HEK293 (cell line): ENCODE results near the gene PRKG1.

ENCODE experiments used
- KLF8 ChIP-seq: fragments of 450-650 bp; formaldehyde crosslinking; IDR thresholded peaks from 2 replicates; pipeline ENCODE4 v1.5.1; 2016; ENCODE audit warnings: missing biosample characterization, missing genetic modification characterization
- PRDM1 ChIP-seq: fragments of 450-650 bp; formaldehyde crosslinking; IDR thresholded peaks from 2 replicates; pipeline ENCODE4; 2016; ENCODE audit warnings: missing biosample characterization, missing genetic modification characterization
- PRDM10 ChIP-seq: fragments of 450-650 bp; formaldehyde crosslinking; IDR thresholded peaks from 2 replicates; pipeline ENCODE4 v1.5.1; 2016; ENCODE audit warnings: missing biosample characterization, missing genetic modification characterization
- PRDM4 ChIP-seq: fragments of 450-650 bp; formaldehyde crosslinking; IDR thresholded peaks from 2 replicates; pipeline ENCODE4 v1.5.1; 2017; ENCODE audit warnings: missing biosample characterization, missing genetic modification characterization
- REPIN1 ChIP-seq: fragments of 450-650 bp; formaldehyde crosslinking; IDR thresholded peaks from 2 replicates; pipeline ENCODE4 v1.5.1; 2017; ENCODE audit warnings: missing biosample characterization, missing genetic modification characterization, low read depth
- SALL2 ChIP-seq: fragments of 450-650 bp; formaldehyde crosslinking; IDR thresholded peaks from 2 replicates; pipeline ENCODE4 v1.5.0; 2017; ENCODE audit warnings: missing biosample characterization, mild to moderate bottlenecking, missing genetic modification characterization, borderline replicate concordance
- ZBTB10 ChIP-seq: fragments of 450-650 bp; formaldehyde crosslinking; IDR thresholded peaks from 2 replicates; pipeline ENCODE4 v1.5.1; 2016; ENCODE audit warnings: missing biosample characterization, missing genetic modification characterization
- ZBTB20 ChIP-seq: fragments of 450-650 bp; formaldehyde crosslinking; IDR thresholded peaks from 2 replicates; pipeline ENCODE4 v1.5.1; 2016; ENCODE audit warnings: missing biosample characterization, missing genetic modification characterization
- ZBTB7A ChIP-seq: fragments of 450-650 bp; formaldehyde crosslinking; IDR thresholded peaks from 2 replicates; pipeline ENCODE4 v1.5.1; 2016; ENCODE audit warnings: low read depth, missing biosample characterization, missing genetic modification characterization
- ZNF24 ChIP-seq: fragments of 450-650 bp; formaldehyde crosslinking; IDR thresholded peaks from 2 replicates; pipeline ENCODE4 v1.5.1; 2016; ENCODE audit warnings: missing biosample characterization, missing genetic modification characterization
- ZNF362 ChIP-seq: fragments of 450-650 bp; formaldehyde crosslinking; IDR thresholded peaks from 2 replicates; pipeline ENCODE4 v1.5.1; 2016; ENCODE audit warnings: missing biosample characterization, missing genetic modification characterization
- ZNF449 ChIP-seq: fragments of 450-650 bp; formaldehyde crosslinking; IDR thresholded peaks from 2 replicates; pipeline ENCODE4 v1.5.1; 2017; ENCODE audit warnings: missing biosample characterization, mild to moderate bottlenecking, missing genetic modification characterization, moderate library complexity
- ZNF549 ChIP-seq: fragments of 450-650 bp; IDR thresholded peaks from 2 replicates; pipeline ENCODE4 v1.5.1; 2018; ENCODE audit warnings: missing biosample characterization, missing genetic modification characterization, mild to moderate bottlenecking, inconsistent platforms, moderate library complexity
- ZNF555 ChIP-seq: fragments of 450-650 bp; formaldehyde crosslinking; conservative IDR thresholded peaks from 2 replicates; pipeline ENCODE4 v1.5.1; 2017; ENCODE audit warnings: missing biosample characterization, mild to moderate bottlenecking, missing genetic modification characterization, inconsistent platforms
- ZNF600 ChIP-seq: fragments of 450-650 bp; formaldehyde crosslinking; IDR thresholded peaks from 2 replicates; pipeline ENCODE4 v1.5.1; 2016; ENCODE audit warnings: missing biosample characterization, missing genetic modification characterization
- ZNF610 ChIP-seq: fragments of 450-650 bp; formaldehyde crosslinking; IDR thresholded peaks from 2 replicates; pipeline ENCODE4 v1.5.1; 2016; ENCODE audit warnings: missing biosample characterization, missing genetic modification characterization, borderline replicate concordance
- ZNF645 ChIP-seq: fragments of 450-650 bp; formaldehyde crosslinking; IDR thresholded peaks from 2 replicates; pipeline ENCODE4; 2016; ENCODE audit warnings: missing biosample characterization, missing genetic modification characterization
- ZNF660 ChIP-seq: fragments of 450-650 bp; IDR thresholded peaks from 2 replicates; pipeline ENCODE4 v1.5.1; 2018; ENCODE audit warnings: missing biosample characterization, mild to moderate bottlenecking, missing genetic modification characterization
- ZXDB ChIP-seq: fragments of 450-650 bp; formaldehyde crosslinking; IDR thresholded peaks from 2 replicates; pipeline ENCODE4 v1.5.1; 2016; ENCODE audit warnings: missing biosample characterization, missing genetic modification characterization

PRKG1 gene

GRCh38 chr10:51699475-51700227 is 625.4 kb downstream of the PRKG1 start, which contains the start of gene CSTF2T (continued):
- TF ChIP-seq ZNF549 (no peak), PRDM10 (tag by site-specific recombination) (peak; percentile 65; the same call in 1 of the 2 replicates), REPIN1 (tag by site-specific recombination) (peak; percentile 70; the same call in 1 of the 2 replicates), ZNF645 (tag by site-specific recombination) (no peak), ZXDB (tag by site-specific recombination) (peak; percentile 98), ZBTB7A (tag by site-specific recombination) (0 out of 2 replicates have a peak, but pooled peaks have one; percentile 62), SALL2 (tag by site-specific recombination) (0 out of 2 replicates have a peak, but pooled peaks have one; percentile 53), ZBTB20 (tag by site-specific recombination) (peak; percentile 59; the same call in 1 of the 2 replicates), KLF8 (tag by site-specific recombination) (peak; percentile 95), PRDM4 (tag by site-specific recombination) (no peak), ZNF660 (tag by site-specific recombination) (peak; percentile 72), ZNF362 (tag by site-specific recombination) (0 out of 2 replicates have a peak, but pooled peaks have one; percentile 16), ZNF24 (tag by site-specific recombination) (peak; percentile 80), ZNF449 (tag by site-specific recombination) (no peak), ZNF600 (tag by site-specific recombination) (peak; percentile 42; the same call in 1 of the 2 replicates), ZNF555 (no peak), PRDM1 (tag by site-specific recombination) (0 out of 2 replicates have a peak, but pooled peaks have one; percentile 18), ZNF610 (tag by site-specific recombination) (peak; percentile 74), ZBTB10 (tag by site-specific recombination) (peak; percentile 30; the same call in 1 of the 2 replicates)
